GM23338 (cell line): ENCODE results near the gene CDH4. TPM values are rescaled to one million over a fixed set of nuclear protein-coding genes. Genes with fewer than 3 reads are reported as not detected.

Source experiments
- ATAC-seq: fragments of 200-7000 bp; cut with Tn5 transposase; 3 replicates; pipeline ENCODE4 v1.9.1; 2020
- DNase-seq: peaks from one replicate; pipeline ENCODE4 v3.0.0-alpha.2; 2015; ENCODE audit warnings: low spot score
- H2AFZ ChIP-seq: fragments of 200-600 bp; sonication (generic); 2 replicates; pipeline ENCODE4 v1.8.0; 2016; ENCODE audit warnings: antibody characterized with exemption, mild to moderate bottlenecking, moderate library complexity
- H3F3A ChIP-seq: fragments of 200-600 bp; sonication (generic); replicated peaks from 2 replicates; pipeline ENCODE4 v1.8.0; 2017; ENCODE audit warnings: antibody characterized with exemption, mixed run types, low read depth
- H3K27ac ChIP-seq: fragments of 200-600 bp; sonication (generic); 2 replicates; pipeline ENCODE4 v1.6.1; 2016; ENCODE audit warnings: low read depth
- H3K27me3 ChIP-seq: fragments of 200-600 bp; sonication (generic); 2 replicates; pipeline ENCODE4 v1.8.0; 2016; ENCODE audit warnings: mild to moderate bottlenecking, mixed run types, moderate library complexity; ENCODE audit not compliant: insufficient read depth
- H3K36me3 ChIP-seq: fragments of 200-600 bp; sonication (generic); 2 replicates; pipeline ENCODE4 v1.8.0; 2016; ENCODE audit warnings: mild to moderate bottlenecking; ENCODE audit not compliant: insufficient read depth
- H3K4me1 ChIP-seq: fragments of 200-600 bp; sonication (generic); 2 replicates; pipeline ENCODE4 v1.8.0; 2016; ENCODE audit warnings: mild to moderate bottlenecking, moderate library complexity; ENCODE audit not compliant: insufficient read depth
- H3K4me2 ChIP-seq: fragments of 200-600 bp; sonication (generic); 2 replicates; pipeline ENCODE4 v1.7.1; 2017; ENCODE audit warnings: mixed run types
- H3K4me3 ChIP-seq: fragments of 200-600 bp; sonication (generic); 2 replicates; pipeline ENCODE4 v1.6.1; 2016; ENCODE audit warnings: mixed run types
- H3K79me2 ChIP-seq: fragments of 200-600 bp; sonication (generic); replicated peaks from 2 replicates; pipeline ENCODE4 v1.8.0; 2017; ENCODE audit warnings: mild to moderate bottlenecking; ENCODE audit not compliant: insufficient read depth
- H3K9me2 ChIP-seq: fragments of 200-600 bp; sonication (generic); 2 replicates; pipeline ENCODE4 v1.8.0; 2017; ENCODE audit not compliant: insufficient read depth
- H4K20me1 ChIP-seq: fragments of 200-600 bp; sonication (generic); replicated peaks from 2 replicates; pipeline ENCODE4 v1.8.0; 2017; ENCODE audit warnings: mild to moderate bottlenecking; ENCODE audit not compliant: insufficient read depth
- H3K27ac Mint-ChIP-seq: 2 replicates; pipeline ENCODE4 v1.8.0; 2020; ENCODE audit warnings: inconsistent platforms, mild to moderate bottlenecking, moderate library complexity, mixed read lengths
- H3K27me3 Mint-ChIP-seq: 3 replicates; pipeline ENCODE4 v1.8.0; 2022; ENCODE audit warnings: low read depth, mild to moderate bottlenecking, moderate library complexity, mixed read lengths, inconsistent platforms; ENCODE audit not compliant: insufficient read depth, poor library complexity
- H3K36me3 Mint-ChIP-seq: 3 replicates; pipeline ENCODE4 v1.8.0; 2021; ENCODE audit warnings: low read depth, mild to moderate bottlenecking, inconsistent platforms, moderate library complexity, mixed read lengths
- H3K4me1 Mint-ChIP-seq: 3 replicates; pipeline ENCODE4 v1.8.0; 2020; ENCODE audit warnings: mild to moderate bottlenecking, inconsistent platforms, mixed read lengths
- H3K4me3 Mint-ChIP-seq: 3 replicates; pipeline ENCODE4 v1.8.0; 2021; ENCODE audit warnings: moderate library complexity, mild to moderate bottlenecking, inconsistent platforms, mixed read lengths
- H3K9me3 Mint-ChIP-seq: 3 replicates; pipeline ENCODE4 v1.8.0; 2020; ENCODE audit warnings: moderate library complexity, mild to moderate bottlenecking, inconsistent platforms, mixed read lengths
- CREB1 ChIP-seq: fragments of 250-450 bp; sonication (Bioruptor Pico); IDR thresholded peaks from 2 replicates; pipeline ENCODE4 v1.5.0; 2020; ENCODE audit warnings: low read depth, mild to moderate bottlenecking, moderate library complexity
- CTCF ChIP-seq, 2 experiments: fragments of 200-600 bp in 1 of 2; sonication (generic) in 1 of 2; conservative IDR thresholded peaks; 2 replicates each; pipeline versions ENCODE4 v1.5.1 to v1.6.1; 2016 to 2017; ENCODE audit warnings: antibody characterized with exemption in 2 of 2, low read depth in 2 of 2, mild to moderate bottlenecking in 2 of 2, moderate library complexity in 1 of 2
- ETS1 ChIP-seq: IDR thresholded peaks from 2 replicates; pipeline ENCODE4 v1.6.1; 2016; ENCODE audit warnings: antibody characterized with exemption
- EZH2 ChIP-seq: fragments of 200-600 bp; sonication (generic); IDR thresholded peaks from one replicate; pipeline ENCODE4 v1.8.0; 2017; ENCODE audit warnings: antibody characterized with exemption, mild to moderate bottlenecking, low read depth; ENCODE audit not compliant: unreplicated experiment
- EZH2phosphoT487 ChIP-seq: fragments of 200-600 bp; sonication (generic); IDR thresholded peaks from one replicate; pipeline ENCODE4 v1.8.1; 2018; ENCODE audit warnings: antibody characterized with exemption; ENCODE audit not compliant: unreplicated experiment
- JUNB ChIP-seq: IDR thresholded peaks from one replicate; pipeline ENCODE4 v1.6.1; 2016; ENCODE audit warnings: antibody characterized with exemption; ENCODE audit not compliant: unreplicated experiment
- NANOG ChIP-seq: IDR thresholded peaks from 2 replicates; pipeline ENCODE4 v1.6.1; 2016; ENCODE audit warnings: antibody characterized with exemption, borderline replicate concordance
- POLR2AphosphoS5 ChIP-seq: IDR thresholded peaks from 2 replicates; pipeline ENCODE4 v1.6.1; 2016; ENCODE audit warnings: antibody characterized with exemption, low read depth
- REST ChIP-seq: IDR thresholded peaks from one replicate; pipeline ENCODE4 v1.6.1; 2018; ENCODE audit warnings: antibody characterized with exemption; ENCODE audit not compliant: unreplicated experiment
- STAT1 ChIP-seq: IDR thresholded peaks from one replicate; pipeline ENCODE4 v1.6.1; 2016; ENCODE audit warnings: antibody characterized with exemption; ENCODE audit not compliant: unreplicated experiment
- ZNF114 ChIP-seq: fragments of 250-450 bp; sonication (Bioruptor Pico); IDR thresholded peaks from 2 replicates; pipeline ENCODE4 v1.5.0; 2020; ENCODE audit warnings: mild to moderate bottlenecking, moderate library complexity
- ZNF331 ChIP-seq: fragments of 250-450 bp; sonication (Bioruptor Pico); IDR thresholded peaks from 2 replicates; pipeline ENCODE4 v1.5.0; 2020; ENCODE audit warnings: low read depth, mild to moderate bottlenecking, moderate library complexity
- ZNF462 ChIP-seq: fragments of 250-450 bp; sonication (Bioruptor Pico); IDR thresholded peaks from 2 replicates; pipeline ENCODE4 v1.5.0; 2020; ENCODE audit warnings: mild to moderate bottlenecking, moderate library complexity
- polyA plus RNA-seq: library from polyadenylated mRNA; unstranded; fragments of >200 nt; fragmentation: Nextera tagmentation; extraction: Ambion mirVana; gene quantifications from 2 replicates; pipeline ENCODE4 v1.2.1, GENCODE V29; 2016
- total RNA-seq: library from RNA; depleted of rRNA; stranded (reverse); fragments of >200 nt; shearing (Covaris generic); gene quantifications from 2 replicates; pipeline ENCODE4 v1.2.3, GENCODE V29; 2014

Gene CDH4
- total and polyA plus RNA-seq, 2 experiments from 2014 or later: 1.2 to 4.2 TPM

GRCh38 chr20:61523145-61523544, 271.1 kb downstream of the CDH4 start:
- Mint-ChIP-seq H3K9me3 (no peaks in the 10 kb centered on the region), H3K27ac (no peak overlapping the region), H3K4me3 (no peak overlapping the region), H3K4me1 (peaks cover 19% of the 10 kb centered on the region), H3K27me3 (peaks cover 12% of the 10 kb centered on the region), H3K36me3 (no peaks in the 10 kb centered on the region; the same call in 2 of the 3 replicates)
- TF ChIP-seq ZNF114 (CRISPR knock-in tag) (no peak), CTCF (conservative IDR thresholded peaks at IDR 0.05; ENCODE audit: low read depth in 2 of 2) (no peak), STAT1 (no peak), CREB1 (CRISPR knock-in tag) (no peak), REST (no peak), JUNB (no peak), EZH2phosphoT487 (no peak), NANOG (no peak), ETS1 (no peak), ZNF462 (CRISPR knock-in tag) (no peak), EZH2 (no peak), POLR2AphosphoS5 (no peak), ZNF331 (CRISPR knock-in tag) (no peak)
- no peaks in the 10 kb centered on the region for H3K79me2 ChIP-seq
- no peak overlapping the region for H3K4me2 ChIP-seq
- no peak overlapping the region for H3K4me3 ChIP-seq
- DNase-seq (no peak), ATAC-seq (no peak)
- H3F3A ChIP-seq: no peaks in the 10 kb centered on the region
- no peak overlapping the region for H3K27ac ChIP-seq
- H3K36me3 ChIP-seq: no peaks in the 10 kb centered on the region
- H3K4me1 ChIP-seq: no peaks in the 10 kb centered on the region
- no peak overlapping the region for H2AFZ ChIP-seq
- no peaks in the 10 kb centered on the region for H4K20me1 ChIP-seq
- peaks cover 10% of the 10 kb centered on the region for H3K9me2 ChIP-seq
- no peaks in the 10 kb centered on the region for H3K27me3 ChIP-seq
